Stimulated activated CD4-positive, alpha-beta T cell treated with anti-CD3 and anti-CD28 coated beads, Interleukin-15, amount 100 ng/mL, for 1 hour (primary cell): ENCODE results near the gene CKAP5.
"Not testable (repeated sequence)": the region's sequence is repeated elsewhere in the genome, so short reads cannot be mapped to it uniquely, and the experiment has no call there.

Experiments used
- DNase-seq, 2 donors: peaks; one replicate each; pipeline ENCODE4 v3.0.0-alpha.2; 2020; ENCODE audit warnings: low read depth in 1 of 2, low spot score in 1 of 2

Gene CKAP5

GRCh38 chr11:46855863-46856262 lies 9.8 kb upstream of the CKAP5 start:
- no peak for DNase-seq

GRCh38 chr11:46855167-46855566 lies 9.1 kb upstream of the CKAP5 start:
- no peak for DNase-seq

GRCh38 chr11:46850829-46851380 lies 4.8 kb upstream of the CKAP5 start:
- no peak for DNase-seq

- no peak for DNase-seq
Measured at GRCh38 chr11:46849631-46850030, 3.6 kb upstream of the CKAP5 start.

- no peak for DNase-seq
Measured at GRCh38 chr11:46846510-46846830, 390 bp upstream of the CKAP5 start.

GRCh38 chr11:46845440-46845739 lies 690 bp downstream of the CKAP5 start:
- no peak for DNase-seq

GRCh38 chr11:46840116-46840515 lies 6.0 kb downstream of the CKAP5 start:
- no peak for DNase-seq

- no peak for DNase-seq
Measured at GRCh38 chr11:46838501-46838900, 7.6 kb downstream of the CKAP5 start.

- no peak for DNase-seq
Measured at GRCh38 chr11:46837860-46838259, 8.2 kb downstream of the CKAP5 start.

- no peak for DNase-seq
Measured at GRCh38 chr11:46836870-46837269, 9.2 kb downstream of the CKAP5 start.

GRCh38 chr11:46836431-46836830 lies 9.6 kb downstream of the CKAP5 start:
- DNase-seq = no peak

- no peak for DNase-seq
Measured at GRCh38 chr11:46835897-46836296, 10.2 kb downstream of the CKAP5 start.

GRCh38 chr11:46834821-46835220 lies 11.3 kb downstream of the CKAP5 start:
- DNase-seq = no peak

- no peak for DNase-seq
Measured at GRCh38 chr11:46832511-46833214, 13.4 kb downstream of the CKAP5 start.

GRCh38 chr11:46827995-46828394 lies 18.1 kb downstream of the CKAP5 start:
- DNase-seq = no peak

- DNase-seq = peak; percentile 33 to 63
Measured at GRCh38 chr11:46826310-46827044, 19.6 kb downstream of the CKAP5 start.

GRCh38 chr11:46808799-46809431 lies 37.2 kb downstream of the CKAP5 start:
- no peak for DNase-seq

GRCh38 chr11:46801694-46802470 lies 44.2 kb downstream of the CKAP5 start:
- DNase-seq = no peak

GRCh38 chr11:46800177-46800576 lies 45.9 kb downstream of the CKAP5 start:
- DNase-seq = no peak

- not testable (repeated sequence) for DNase-seq
Measured at GRCh38 chr11:46799725-46800124, 46.4 kb downstream of the CKAP5 start.

GRCh38 chr11:46778416-46778815 lies 67.7 kb downstream of the CKAP5 start:
- DNase-seq = no peak

GRCh38 chr11:46776878-46777277 lies 69.2 kb downstream of the CKAP5 start:
- DNase-seq = no peak
